Common myeloid progenitor, CD34-positive (primary cell): ENCODE measurements around the gene TMEM8B.

Experiments
- CTCF ChIA-PET: fragments of 350-600 bp; sonication (Branson Sonifier 250); formaldehyde crosslinking; loops from one replicate; lab custom pipeline; 2021; ENCODE audit warnings: antibody characterized with exemption; lab: Charles Lee
- POLR2A ChIA-PET: fragments of 350-600 bp; sonication (Branson Sonifier 250); formaldehyde crosslinking; loops from one replicate; lab custom pipeline; 2021; ENCODE audit warnings: antibody characterized with exemption; lab: Charles Lee
- DNase-seq, 3 donors: peaks; one replicate each; pipeline versions ENCODE4 v3.0.0 to v3.0.0-alpha.2; 2013
- H3K27ac ChIP-seq, 2 experiments: 1 replicate in 1 of 2; 2 replicates in 1 of 2; pipeline ENCODE4 v1.7.0; 2013; ENCODE audit warnings: inconsistent platforms in 2 of 2, low read length in 2 of 2, mild to moderate bottlenecking in 2 of 2, low read depth in 1 of 2, moderate library complexity in 1 of 2; ENCODE audit not compliant: severe bottlenecking in 2 of 2, insufficient read depth in 1 of 2, poor library complexity in 1 of 2
- H3K27me3 ChIP-seq, 5 experiments: replicated peaks in 2 of 5; 1 replicate in 3 of 5; 2 replicates in 2 of 5; pipeline versions ENCODE4 v1.6.1 to v1.7.0; 2013; ENCODE audit warnings: low read length in 4 of 5, mild to moderate bottlenecking in 2 of 5, moderate library complexity in 2 of 5, inconsistent platforms in 1 of 5; ENCODE audit not compliant: insufficient read depth in 5 of 5, control insufficient read depth in 4 of 5
- H3K36me3 ChIP-seq, 4 experiments: 1 replicate in 2 of 4; 2 replicates in 2 of 4; pipeline versions ENCODE4 v1.6.1 to v1.7.0; 2013; ENCODE audit warnings: low read length in 3 of 4, control low read depth in 1 of 4, mild to moderate bottlenecking in 1 of 4; ENCODE audit not compliant: control insufficient read depth in 4 of 4, insufficient read depth in 4 of 4
- H3K4me1 ChIP-seq, 4 experiments: 1 replicate in 3 of 4; 2 replicates in 1 of 4; pipeline versions ENCODE4 v1.6.1 to v1.7.1; 2013; ENCODE audit warnings: low read length in 3 of 4, mild to moderate bottlenecking in 3 of 4, control low read depth in 1 of 4, inconsistent platforms in 1 of 4, moderate library complexity in 1 of 4; ENCODE audit not compliant: control insufficient read depth in 4 of 4, insufficient read depth in 4 of 4; ENCODE audit errors: control extremely low read depth in 1 of 4
- H3K4me3 ChIP-seq, 7 experiments: 1 replicate in 4 of 7; 2 replicates in 3 of 7; pipeline versions ENCODE4 v1.5.1 to v1.7.0; 2013; ENCODE audit warnings: mild to moderate bottlenecking in 7 of 7, low read length in 6 of 7, moderate library complexity in 6 of 7, inconsistent platforms in 2 of 7, low read depth in 2 of 7, control low read depth in 1 of 7; ENCODE audit not compliant: insufficient read depth in 4 of 7, control insufficient read depth in 1 of 7; ENCODE audit errors: extremely low read depth in 1 of 7
- H3K9me3 ChIP-seq, 5 experiments: 1 replicate in 4 of 5; 2 replicates in 1 of 5; pipeline versions ENCODE4 v1.6.1 to v1.7.1; 2013; ENCODE audit warnings: low read length in 4 of 5, mild to moderate bottlenecking in 2 of 5, inconsistent platforms in 1 of 5, low read depth in 1 of 5, moderate library complexity in 1 of 5; ENCODE audit not compliant: control insufficient read depth in 4 of 5, insufficient read depth in 2 of 5; ENCODE audit errors: control extremely low read depth in 1 of 5
- WGBS: methylation state at CpG from one replicate; pipeline ENCODE4 v1.1.5; 2013; ENCODE audit not compliant: insufficient coverage; 5-methylcytosine and 5-hydroxymethylcytosine counted together

The TMEM8B gene

DNA sequence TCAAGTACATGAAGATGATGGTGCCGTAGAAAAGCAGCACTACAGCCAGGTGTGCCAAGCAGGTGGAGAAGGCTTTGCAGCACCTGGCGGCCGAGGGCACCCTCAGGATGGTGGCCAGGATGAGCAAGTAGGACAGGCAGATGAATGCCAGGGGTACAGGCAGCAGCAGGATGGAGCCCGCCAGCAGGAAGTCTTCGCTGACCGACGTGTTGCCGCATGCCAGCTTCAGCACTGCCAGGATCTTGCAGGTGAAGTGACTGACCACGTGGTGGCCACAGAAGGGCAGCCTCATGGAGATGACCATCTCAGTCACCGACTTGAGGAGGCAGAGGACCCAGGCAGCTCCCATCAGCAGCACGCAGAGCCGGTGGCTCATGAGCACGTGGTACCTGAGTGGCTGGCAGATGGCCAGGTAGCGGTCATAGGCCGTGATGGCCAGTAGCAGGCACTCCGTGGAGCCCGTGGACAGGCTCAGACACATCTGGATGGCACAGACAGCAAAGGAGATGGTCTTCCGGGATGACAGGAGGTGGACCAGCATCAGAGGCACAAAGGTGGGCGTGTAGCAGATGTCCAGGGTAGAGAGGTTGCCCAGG lies 40.7 kb downstream of the TMEM8B start:
- DNase-seq: no peak
- 93% methylated on average over 19 of the region's 19 CpGs for WGBS
- ChIA-PET POLR2A (no interaction called here), CTCF (no interaction called here)
- Histone ChIP-seq H3K27me3 (peaks cover 0 to 18% (median 0%) of the 10 kb centered on the region in 5 experiments), H3K27ac (no peak overlapping the region), H3K4me3 (no peak overlapping the region), H3K4me1 (no peaks in the 10 kb centered on the region), H3K9me3 (no peaks in the 10 kb centered on the region), H3K36me3 (no peaks in the 10 kb centered on the region)

DNA sequence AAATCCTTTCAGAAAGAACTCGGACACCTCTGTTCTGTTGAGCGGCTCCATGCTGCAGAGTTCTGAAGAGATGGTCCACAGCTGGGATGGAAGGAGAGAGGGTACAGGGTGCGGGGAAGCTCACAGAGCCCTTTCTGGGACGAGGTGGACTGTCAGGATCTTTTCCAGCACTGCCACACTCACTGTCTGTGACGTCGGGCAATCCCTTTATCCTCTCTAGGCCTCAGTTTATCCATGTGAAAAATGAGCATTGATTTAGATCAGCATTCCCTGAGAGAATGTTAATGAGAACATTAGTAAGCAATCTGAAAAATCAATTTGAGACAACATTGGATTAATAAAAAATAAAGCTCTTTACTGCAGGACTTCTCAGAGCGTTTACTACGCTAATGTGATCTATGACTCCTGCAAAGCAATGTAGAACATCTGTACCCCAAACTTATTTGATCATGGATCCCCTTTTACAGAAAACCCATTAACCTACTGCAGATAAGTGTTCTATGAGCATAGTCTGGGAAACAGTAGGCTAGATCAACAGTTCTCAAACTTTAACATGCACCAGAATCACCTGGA lies 41.4 kb downstream of the TMEM8B start, which contains the start of gene OR13J1:
OR13J1 (minus strand) TSS at position 51 of the 573 bp plus-strand sequence; CDS start at position 51, 0 bp downstream.
- H3K4me3 ChIP-seq: no peak within 1 kb of the TSS
- no peak within 1 kb of the TSS for H3K27ac ChIP-seq
- 93% methylated on average over 7 of the region's 8 CpGs for WGBS
- H3K36me3 ChIP-seq: no peaks in the 10 kb centered on the region
- peaks cover 0 to 13% (median 0%) of the 10 kb centered on the region in 5 experiments for H3K27me3 ChIP-seq
- H3K9me3 ChIP-seq: peaks cover 0 to 3% (median under 1%) of the 10 kb centered on the region in 5 experiments
- POLR2A ChIA-PET: no interaction called here
- CTCF ChIA-PET: interaction anchor here (1.1 to 1.5 kb wide), 3 partner anchors 10 to 81 kb away, joined by 3 to 5 read pairs (median 4); no protein-coding TSS in a partner anchor
- no peak for DNase-seq
- no peaks in the 10 kb centered on the region for H3K4me1 ChIP-seq

DNA sequence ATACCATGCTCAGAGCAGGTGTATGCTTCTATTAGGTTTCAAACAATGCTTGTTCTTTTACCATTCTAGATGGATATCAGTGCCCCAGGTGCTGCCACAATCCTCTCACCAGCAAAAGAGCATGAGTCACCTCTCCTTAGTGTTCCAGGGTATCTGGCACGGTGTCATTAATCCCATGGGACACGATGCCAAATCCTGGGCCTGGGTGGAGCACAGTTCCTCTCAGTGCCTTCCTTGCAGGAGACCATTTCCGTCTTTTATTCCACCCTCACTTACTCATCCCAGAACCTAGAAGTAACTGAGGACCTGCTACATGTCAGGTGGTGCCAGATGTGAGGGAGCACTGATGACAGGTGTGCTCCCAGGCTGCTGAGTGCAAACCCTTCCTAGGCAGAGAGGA lies 42.5 kb downstream of the TMEM8B start:
- ChIA-PET CTCF (interaction anchor here (1.1 to 1.8 kb wide), 4 partner anchors 9 to 82 kb away, joined by 3 to 5 read pairs (median 4); no protein-coding TSS in a partner anchor), POLR2A (interaction anchor here (0.5 kb wide), 1 partner anchor 18 kb away, joined by 3 read pairs; no protein-coding TSS in a partner anchor)
- H3K9me3 ChIP-seq: peaks cover 0 to 5% (median 2%) of the 10 kb centered on the region in 5 experiments
- 86% methylated on average over 2 of the region's 3 CpGs for WGBS
- H3K27me3 ChIP-seq: peaks cover 0 to 13% (median 0%) of the 10 kb centered on the region in 5 experiments
- H3K4me3 ChIP-seq: no peak overlapping the region
- H3K27ac ChIP-seq: no peak overlapping the region
- no peaks in the 10 kb centered on the region for H3K4me1 ChIP-seq
- H3K36me3 ChIP-seq: no peaks in the 10 kb centered on the region
- no peak for DNase-seq

DNA sequence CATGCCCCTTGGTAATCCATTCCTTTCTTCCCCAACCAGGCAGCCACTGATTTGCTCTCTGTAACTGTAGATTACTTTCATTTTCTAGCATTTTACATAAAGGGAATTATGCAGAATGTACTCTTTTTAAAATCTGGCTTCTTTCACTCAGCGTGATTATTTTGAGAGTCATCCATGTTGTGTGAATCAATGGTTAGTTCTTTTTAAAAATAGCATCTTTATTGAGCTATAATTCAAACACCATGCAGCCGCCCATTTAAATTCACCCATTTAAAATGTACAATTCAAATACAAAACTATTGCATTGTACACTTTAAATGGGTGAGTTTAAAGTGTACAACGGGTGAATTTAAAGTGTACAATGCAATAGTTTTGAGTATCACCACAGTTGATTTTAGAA lies 43.5 kb downstream of the TMEM8B start:
- Histone ChIP-seq H3K27ac (no peak overlapping the region), H3K36me3 (no peaks in the 10 kb centered on the region), H3K27me3 (peaks cover 0 to 13% (median 0%) of the 10 kb centered on the region in 5 experiments), H3K4me1 (no peaks in the 10 kb centered on the region), H3K9me3 (peaks cover 0 to 14% (median 4%) of the 10 kb centered on the region in 5 experiments), H3K4me3 (no peak overlapping the region)
- ChIA-PET POLR2A (no interaction called here), CTCF (interaction anchor here (1.4 to 1.8 kb wide), 2 partner anchors 9 to 46 kb away, joined by 3 to 4 read pairs; no protein-coding TSS in a partner anchor)
- no CpG with 5 or more reads among the region's 3 CpGs for WGBS
- DNase-seq: no peak

GRCh38 chr9:35882263-35882848 lies 53.3 kb downstream of the TMEM8B start:
- H3K9me3 ChIP-seq: peaks cover 0 to 6% (median 2%) of the 10 kb centered on the region in 5 experiments
- peak; percentile 55 to 67 (median 58) for DNase-seq
- WGBS: 0% methylated on average over 2 of the region's 4 CpGs
- H3K27me3 ChIP-seq: peaks cover 0 to 3% (median 0%) of the 10 kb centered on the region in 5 experiments
- no peaks in the 10 kb centered on the region for H3K36me3 ChIP-seq
- ChIA-PET CTCF (interaction anchor here (0.6 to 3.2 kb wide), 26 partner anchors 9 to 221 kb away, joined by 3 to 49 read pairs (median 4); partner anchors contain the start of genes GBA2, HINT2, NPR2 and RGP1), POLR2A (interaction anchor here (0.7 kb wide), 1 partner anchor 85 kb away, joined by 3 read pairs; no protein-coding TSS in a partner anchor)
- no peaks in the 10 kb centered on the region for H3K4me1 ChIP-seq
- H3K4me3 ChIP-seq: no peak overlapping the region
- no peak overlapping the region for H3K27ac ChIP-seq

DNA sequence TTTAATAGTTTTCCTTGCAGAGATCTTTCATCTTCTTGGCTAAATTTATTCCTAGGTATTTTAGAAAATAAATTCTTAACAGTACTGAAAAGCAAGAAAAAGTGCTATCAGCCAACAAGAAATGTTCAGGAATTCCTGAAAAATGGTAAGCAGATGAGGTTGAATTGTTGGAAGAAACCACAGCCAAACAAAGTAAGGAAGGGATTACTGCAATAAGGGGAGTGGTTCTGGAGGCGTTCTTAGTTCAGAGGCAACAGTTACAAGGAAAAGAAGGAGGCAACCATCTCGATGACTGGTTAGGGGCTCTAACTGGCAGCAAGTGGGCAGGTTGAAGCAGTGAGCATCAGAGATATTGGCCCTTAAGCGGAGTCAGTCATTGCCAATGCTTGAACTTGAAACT lies 54.0 kb downstream of the TMEM8B start:
- no peak for DNase-seq
- H3K27ac ChIP-seq: no peak overlapping the region
- no peaks in the 10 kb centered on the region for H3K36me3 ChIP-seq
- ChIA-PET POLR2A (no interaction called here), CTCF (interaction anchor here (0.6 to 3.2 kb wide), 17 partner anchors 9 to 222 kb away, joined by 3 to 49 read pairs (median 6); partner anchors contain the start of genes HINT2 and NPR2)
- no peaks in the 10 kb centered on the region for H3K4me1 ChIP-seq
- peaks cover 0 to 1% (median 0%) of the 10 kb centered on the region in 5 experiments for H3K27me3 ChIP-seq
- H3K4me3 ChIP-seq: no peak overlapping the region
- WGBS: 58% methylated on average over 2 of the region's 3 CpGs
- peaks cover 0 to under 1% (median 0%) of the 10 kb centered on the region in 5 experiments for H3K9me3 ChIP-seq
